Embryonic facial prominence (tissue), 1 donor: ENCODE measurements around the gene GPC4.
"Not testable (repeated sequence)": the region's sequence is repeated elsewhere in the genome, so short reads cannot be mapped to it uniquely, and the experiment has no call there.

ENCODE experiments used
- DNase-seq: peaks from one replicate; pipeline ENCODE4 v3.0.0-alpha.2; 2016; ENCODE audit errors: extremely low spot score

Gene GPC4

GRCh38 chrX:133366735-133367134, 48.6 kb downstream of the GPC4 start:
- no peak for DNase-seq

DNA sequence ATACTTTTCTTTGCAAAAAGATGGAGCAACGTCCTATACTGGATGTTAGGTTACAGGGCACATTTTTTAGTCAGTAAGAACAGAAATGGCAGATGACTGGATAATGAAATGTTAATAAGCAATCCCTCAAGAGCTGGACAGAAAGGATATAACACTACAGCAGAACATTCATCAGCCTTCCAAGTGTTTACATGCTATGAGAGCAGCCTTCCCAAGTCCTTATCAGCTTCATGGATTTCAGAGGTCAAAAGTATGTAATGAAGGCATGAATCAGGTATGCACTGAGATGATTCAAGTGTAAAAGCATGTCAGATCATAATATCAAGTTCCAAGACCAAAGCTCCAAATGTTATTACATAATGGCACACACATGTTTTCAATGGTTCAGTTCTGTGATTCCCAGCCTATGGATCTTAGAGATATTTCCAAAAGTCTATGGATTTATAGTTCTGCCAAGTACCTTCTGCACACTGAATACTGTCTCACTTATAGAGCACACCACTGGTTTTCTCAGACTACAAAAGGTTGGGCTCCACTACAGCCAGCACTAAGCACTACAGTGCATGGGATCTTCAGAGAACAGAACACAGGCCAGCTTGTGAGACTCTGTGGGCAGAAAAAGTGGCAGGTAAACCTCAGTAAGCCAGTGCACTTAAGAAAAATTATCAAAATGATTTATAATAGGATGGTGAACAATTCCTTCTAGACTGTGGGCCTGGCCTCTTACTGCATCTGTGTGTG, 49.2 kb downstream of the GPC4 start:
- no peak for DNase-seq

DNA sequence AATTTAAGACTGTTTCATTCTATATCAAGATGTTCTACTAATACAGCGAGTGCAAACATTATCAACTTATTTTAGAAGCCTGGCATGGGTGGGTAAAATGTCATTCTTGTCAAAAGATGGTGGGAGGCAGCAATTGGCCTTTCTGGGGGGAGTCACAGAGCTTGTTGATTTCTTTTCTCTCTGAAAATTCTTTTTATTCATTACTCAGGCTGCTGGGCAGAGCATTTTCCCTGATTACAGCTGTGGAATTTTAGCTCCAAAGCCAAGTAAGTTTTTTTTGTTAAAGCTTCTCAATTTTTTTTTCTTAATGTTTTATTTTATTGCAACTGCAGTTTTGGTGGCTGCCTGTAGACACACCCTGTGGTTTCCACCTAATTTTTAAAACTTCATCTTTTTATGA, 50.4 kb downstream of the GPC4 start:
- DNase-seq = no peak

GRCh38 chrX:133364196-133364595, 51.1 kb downstream of the GPC4 start:
- no peak for DNase-seq

DNA sequence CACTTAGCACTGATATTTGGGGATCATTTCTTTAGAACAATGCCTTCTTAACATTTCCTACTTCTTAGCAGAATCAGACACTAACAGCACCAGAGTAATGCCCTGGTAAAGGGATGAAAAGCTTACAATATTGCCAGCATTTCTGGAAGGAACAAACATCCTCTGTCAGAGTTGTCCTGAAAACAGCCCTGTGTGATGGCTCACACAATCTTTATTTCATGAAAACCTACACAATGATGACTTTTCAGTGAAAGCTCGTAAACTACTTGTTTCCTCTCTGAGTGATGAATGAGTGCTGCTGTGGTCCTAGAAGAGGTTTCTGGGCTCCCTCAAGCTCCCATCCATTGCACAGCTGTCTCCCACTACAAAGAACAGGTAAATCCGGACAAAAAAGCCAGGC, 52.8 kb downstream of the GPC4 start:
- no peak for DNase-seq

DNA sequence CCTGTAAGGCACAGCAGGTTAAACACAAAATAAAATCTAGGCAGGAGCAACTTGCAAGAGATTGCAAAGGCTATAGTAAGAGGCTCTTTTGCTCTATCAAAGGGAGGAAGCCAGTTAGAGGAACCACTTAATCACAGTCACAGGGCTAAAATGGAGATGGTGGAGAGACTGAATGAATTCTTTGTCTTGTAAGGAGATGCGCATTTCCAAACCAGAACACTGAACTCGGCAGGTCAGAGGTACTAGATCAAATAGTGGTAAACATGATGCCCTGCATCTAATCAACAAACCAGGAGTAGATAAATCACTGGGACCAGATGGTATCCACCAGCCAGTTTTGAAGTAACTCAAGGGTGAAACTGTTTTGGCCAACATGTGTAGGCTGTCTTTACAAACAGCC, 55.8 kb downstream of the GPC4 start:
- DNase-seq = no peak

GRCh38 chrX:133353233-133353632, 62.1 kb downstream of the GPC4 start:
- no peak for DNase-seq

DNA sequence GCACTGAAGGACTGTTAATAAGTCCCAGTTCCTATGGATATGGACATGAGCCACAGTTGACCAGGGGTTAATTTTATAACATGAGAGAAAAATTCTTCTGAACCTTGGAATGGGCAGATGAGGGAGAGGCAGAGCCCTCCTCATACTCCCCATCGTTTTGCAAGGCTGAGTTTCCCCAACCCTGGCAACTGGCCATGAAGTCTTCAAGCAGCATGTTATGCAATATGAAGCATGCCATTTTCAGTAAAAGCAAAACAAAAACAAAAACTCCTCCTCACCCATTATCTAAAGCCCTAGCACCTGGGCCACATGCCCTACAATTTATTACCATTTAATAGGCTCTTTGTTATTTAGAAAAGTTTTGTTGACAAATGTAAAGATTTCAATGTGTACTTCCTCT, 64.5 kb downstream of the GPC4 start:
- no peak for DNase-seq

DNA sequence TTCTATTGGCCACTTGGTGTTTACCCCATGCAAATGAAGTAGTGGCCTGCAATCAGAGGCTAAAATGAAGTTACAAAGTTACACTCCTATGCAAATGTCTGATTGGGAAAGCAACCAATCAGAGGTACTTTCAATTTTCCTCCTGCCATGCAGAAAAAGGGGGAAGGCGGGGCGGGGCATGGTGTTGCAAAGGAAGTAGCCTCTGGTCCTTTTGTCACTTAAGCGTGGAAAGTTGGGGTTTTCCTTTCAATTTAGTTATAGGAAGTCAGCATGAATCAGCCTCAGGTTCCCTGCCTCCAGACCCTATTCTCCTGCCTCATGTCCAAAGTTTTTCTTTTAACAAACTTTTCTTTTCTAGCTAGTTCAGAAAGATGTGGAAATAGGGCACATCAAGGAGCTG, 69.3 kb downstream of the GPC4 start:
- no peak for DNase-seq

GRCh38 chrX:133339566-133339965, 75.7 kb downstream of the GPC4 start:
- DNase-seq = no peak

DNA sequence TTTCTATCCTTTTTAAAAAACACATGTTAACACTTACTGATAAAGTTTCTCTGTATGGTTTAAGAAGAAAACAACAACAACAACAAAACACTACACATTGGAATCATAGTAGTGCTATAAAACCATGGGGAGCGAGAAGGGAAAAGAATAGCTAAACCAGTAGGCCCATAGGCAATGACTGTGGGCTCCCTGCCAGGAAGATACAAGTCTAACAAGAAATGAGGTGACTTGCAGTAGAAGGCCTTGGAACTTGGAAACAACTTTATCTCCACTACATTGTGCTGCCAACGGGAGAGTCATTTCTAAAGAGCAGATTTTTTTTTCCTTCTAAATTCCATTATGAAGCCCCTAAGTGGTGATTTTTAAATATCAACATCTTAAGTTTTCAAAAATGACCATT, 78.0 kb downstream of the GPC4 start:
- no peak for DNase-seq

GRCh38 chrX:133335027-133335426, 80.3 kb downstream of the GPC4 start:
- no peak for DNase-seq

DNA sequence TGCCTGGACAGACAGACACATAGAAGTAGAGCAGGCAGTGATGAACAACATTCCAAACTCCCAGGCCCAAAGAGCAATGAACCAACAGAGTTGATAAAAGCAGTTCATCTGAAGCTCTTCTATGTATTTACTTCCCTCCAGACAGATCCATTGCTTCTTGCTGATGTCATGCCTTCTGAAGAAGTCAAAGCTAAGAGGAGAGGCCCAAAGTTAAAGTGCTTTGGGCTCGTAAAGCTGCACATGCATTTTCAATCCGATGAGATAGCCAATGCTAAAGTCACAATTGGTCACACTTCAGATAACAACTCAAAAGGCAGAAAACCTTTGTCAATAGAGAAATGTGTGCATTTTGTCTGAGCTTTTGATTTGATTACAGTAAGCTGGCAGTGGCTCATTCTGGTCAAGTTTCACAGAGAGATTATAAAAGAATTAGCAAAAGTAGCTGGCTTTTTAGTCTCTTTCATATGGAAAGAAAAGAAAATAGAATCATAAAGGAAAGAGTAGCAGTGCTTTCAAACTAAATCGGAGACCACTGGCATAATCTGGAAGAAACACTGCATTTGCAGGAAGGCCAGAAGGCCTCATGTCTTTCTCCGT, 82.0 kb downstream of the GPC4 start:
- no peak for DNase-seq

DNA sequence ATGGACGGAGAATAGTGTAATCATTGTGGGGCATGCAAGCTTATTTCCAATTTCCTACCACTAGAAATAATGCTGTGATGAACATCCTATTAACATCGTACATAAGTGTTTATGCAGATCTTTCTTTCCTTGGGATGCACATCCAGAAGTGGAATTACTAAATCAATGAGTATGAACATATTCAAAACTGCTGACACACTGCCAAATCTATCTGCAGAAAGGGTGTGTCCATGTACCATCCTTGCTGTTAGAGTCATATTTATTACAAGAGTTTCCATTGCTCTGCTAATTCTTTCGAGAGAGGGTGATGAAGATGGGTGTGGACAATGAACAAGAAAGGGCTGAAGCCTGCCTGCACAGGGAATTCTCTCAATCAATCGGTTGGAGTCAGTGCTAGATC, 82.6 kb downstream of the GPC4 start:
- no peak for DNase-seq

GRCh38 chrX:133330956-133331355, 84.3 kb downstream of the GPC4 start:
- no peak for DNase-seq

GRCh38 chrX:133325422-133325821, 89.9 kb downstream of the GPC4 start:
- no peak for DNase-seq

GRCh38 chrX:133323431-133323830, 91.9 kb downstream of the GPC4 start:
- no peak for DNase-seq

DNA sequence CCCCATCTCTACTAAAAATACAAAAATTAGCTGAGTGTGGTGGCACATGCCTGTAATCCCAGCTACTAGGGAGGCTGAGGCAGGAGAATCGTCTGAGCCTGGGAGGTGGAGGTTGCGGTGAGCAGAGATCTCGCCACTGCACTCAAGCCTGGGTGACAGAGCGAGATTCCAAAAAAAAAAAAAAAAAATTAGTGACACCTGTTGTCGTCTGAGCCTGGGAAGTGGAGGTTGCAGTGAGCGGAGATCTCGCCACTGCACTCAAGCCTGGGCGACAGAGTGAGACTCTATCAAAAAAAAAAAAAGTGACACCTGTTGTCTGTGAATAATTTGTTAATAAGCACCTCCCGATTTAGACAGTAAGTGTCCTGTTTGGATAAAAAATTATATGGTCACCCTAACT, 93.0 kb downstream of the GPC4 start:
- DNase-seq = not testable (repeated sequence)

GRCh38 chrX:133321451-133321850, 93.8 kb downstream of the GPC4 start:
- DNase-seq = no peak

DNA sequence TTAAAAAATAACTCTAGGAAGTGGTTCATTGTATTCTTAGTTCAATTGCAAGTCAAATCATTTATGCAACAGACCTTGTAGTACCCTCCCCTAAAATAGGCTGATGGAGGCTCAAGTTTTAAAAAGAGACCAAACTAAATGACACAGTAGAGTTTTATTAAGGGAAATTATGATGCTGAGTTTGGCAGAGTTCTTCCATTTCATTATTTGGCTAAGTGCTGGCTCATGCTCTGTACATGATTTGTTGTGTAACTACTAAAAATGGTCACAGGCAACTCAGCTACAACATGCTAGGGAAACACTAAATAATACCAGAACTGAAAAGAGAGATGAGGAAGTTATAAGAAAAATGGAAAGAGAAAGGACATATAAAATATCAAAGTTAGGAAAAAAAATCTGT, 101.0 kb downstream of the GPC4 start:
- DNase-seq = no peak

- DNase-seq = no peak
Measured at GRCh38 chrX:133308499-133308897, 106.8 kb downstream of the GPC4 start.

- DNase-seq = no peak
Measured at GRCh38 chrX:133307637-133308498, 107.4 kb downstream of the GPC4 start.

GRCh38 chrX:133307094-133307493, 108.2 kb downstream of the GPC4 start:
- DNase-seq = no peak
